Measurements from ENCODE around the gene SYNE2.

SYNE2 gene

DNA sequence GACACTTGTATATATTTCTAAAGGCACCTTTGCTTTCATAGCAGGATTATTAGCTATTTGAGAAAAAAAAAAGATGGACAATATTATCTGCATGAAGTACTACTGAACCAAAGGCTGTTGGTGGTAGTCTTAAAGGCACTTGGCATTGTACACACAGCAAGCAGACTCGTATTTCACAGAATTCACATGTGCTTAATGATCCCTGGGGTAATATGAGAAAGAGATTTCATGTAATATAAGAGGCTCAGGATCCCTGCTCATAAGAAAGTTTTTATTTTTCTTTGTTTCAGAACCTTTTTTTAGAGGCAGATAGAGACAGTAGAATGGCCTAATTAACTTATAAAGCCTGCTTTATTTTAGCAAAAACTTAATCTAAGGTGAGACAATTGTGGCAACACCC, 59.5 kb downstream of the SYNE2 start:
- DNase-seq, result no peak

DNA sequence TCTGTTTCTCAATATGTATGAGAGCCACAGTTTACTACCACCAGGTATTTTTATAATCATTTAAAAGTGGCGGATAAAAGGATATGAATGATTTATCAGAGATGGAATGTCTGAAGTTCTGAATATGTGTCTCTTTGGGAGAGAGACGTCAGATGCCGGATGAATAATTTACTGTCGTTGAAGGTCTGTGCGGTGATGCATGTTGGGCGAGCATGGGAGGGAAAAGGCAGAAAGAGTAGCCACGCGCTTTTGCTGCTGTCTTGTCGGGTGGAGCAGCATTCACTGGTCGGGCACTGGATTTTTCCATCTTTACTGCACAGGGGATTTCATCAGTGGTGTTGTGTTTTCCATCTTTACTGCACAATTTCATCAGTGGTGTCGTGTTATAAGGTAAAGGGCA, 65.6 kb downstream of the SYNE2 start:
- DNase-seq, result no peak

DNA sequence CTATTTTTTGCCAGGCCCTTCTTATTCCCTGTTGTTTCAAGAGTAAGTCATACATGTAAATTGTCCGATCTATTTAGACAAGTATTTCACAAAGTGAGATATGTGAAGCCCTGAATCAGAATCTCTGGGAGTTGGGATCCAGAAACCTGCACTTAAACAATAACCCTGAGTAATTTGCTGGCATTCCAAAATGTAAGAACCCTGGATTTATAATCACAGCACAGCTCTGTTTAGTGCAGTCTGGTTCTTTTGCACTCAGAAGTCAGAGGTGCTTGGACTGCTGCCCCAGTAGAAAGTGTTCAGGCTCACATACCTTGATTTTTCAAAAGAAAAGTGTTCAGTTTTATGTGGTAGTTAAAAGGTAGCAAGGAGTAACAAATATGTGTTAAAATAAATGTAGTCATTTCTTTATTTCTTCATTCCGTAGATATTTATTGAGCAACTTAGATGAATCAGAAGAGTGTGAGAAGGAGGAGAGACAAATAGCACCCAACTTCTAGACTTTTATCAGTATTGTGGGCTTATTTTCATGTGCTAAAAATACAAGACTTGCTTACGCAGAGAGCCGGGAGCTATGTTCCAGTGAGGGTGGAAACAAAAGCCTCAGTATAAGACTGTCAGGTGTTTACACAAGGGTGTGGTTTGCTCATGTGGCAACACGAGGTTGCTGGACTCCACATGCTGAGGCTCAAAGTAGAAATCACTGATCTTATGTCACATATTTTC, 70.1 kb downstream of the SYNE2 start:
- no peak for DNase-seq

DNA sequence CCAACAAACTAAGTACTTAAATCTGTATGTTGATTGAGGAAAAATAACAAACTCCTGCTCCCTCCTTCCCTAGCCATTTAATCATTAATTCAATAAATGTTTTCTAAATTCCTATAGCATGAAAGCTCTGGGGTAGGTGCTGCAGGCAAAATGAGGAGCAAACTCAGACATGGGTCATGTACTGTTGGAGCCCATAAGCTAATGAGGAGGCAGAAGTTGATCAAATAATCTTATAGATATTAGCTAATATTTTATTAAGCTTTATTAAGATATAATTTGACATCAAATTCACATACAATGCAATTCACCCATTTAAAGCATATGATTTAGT, 70.6 kb downstream of the SYNE2 start:
- DNase-seq, result no peak

DNA sequence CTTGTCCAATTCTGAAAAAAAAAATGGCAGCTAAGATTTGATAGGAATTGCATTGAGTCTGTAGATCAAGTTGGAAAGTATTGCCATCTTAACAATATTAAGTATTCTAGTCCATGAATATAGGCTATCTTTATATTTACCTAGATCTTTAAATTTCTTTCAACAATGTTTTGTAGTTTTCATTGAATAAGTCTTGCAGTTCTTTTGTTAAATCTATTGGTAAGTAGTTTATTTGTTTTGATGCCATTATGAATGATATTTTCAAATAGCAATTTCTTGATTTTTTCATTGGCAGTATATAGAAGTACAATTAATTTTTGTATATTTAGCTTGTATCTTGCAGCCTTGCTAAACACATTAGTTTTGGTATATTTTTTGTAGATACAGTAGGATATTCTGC, 71.6 kb downstream of the SYNE2 start:
- DNase-seq, result no peak

DNA sequence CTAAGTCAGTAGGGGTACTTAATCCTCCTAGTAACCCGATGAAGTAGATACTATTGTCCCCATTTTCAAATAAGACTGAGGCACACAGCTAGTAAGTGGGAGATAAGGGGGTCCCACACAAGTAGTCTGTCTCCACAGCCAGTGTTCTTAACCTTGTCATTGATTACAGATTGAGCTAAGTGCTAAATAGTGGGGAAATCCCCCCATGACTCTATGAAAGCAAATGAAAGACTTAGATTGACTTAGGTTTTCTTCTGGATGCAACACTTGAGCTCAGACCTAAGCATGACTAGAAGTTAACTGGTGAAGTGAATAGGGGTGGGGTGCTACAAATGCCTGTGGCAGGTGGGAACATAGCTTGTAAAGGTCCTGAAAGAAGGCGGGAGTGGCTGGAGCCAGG, 73.8 kb downstream of the SYNE2 start:
- DNase-seq, result no peak

DNA sequence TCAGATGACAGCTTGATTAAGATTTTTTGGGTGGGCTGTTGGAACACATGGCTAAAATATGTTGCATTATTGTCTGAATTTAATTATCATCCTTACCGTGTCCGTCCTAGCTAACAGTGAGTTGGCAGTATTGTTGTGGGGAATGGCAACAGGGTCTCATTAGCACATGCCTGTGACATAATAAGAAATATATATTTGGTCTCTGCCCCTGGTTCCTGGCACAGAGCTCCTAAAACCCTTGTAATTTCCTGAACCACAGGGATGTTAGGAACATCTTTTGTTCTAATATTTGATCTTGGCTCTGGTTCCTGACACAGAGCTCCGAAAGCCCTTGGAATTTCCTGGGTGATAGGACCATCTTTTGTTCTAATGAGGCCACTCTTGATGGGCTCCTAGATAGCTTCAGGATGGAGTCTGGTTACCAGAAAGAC, 76.0 kb downstream of the SYNE2 start:
- no peak for DNase-seq

DNA sequence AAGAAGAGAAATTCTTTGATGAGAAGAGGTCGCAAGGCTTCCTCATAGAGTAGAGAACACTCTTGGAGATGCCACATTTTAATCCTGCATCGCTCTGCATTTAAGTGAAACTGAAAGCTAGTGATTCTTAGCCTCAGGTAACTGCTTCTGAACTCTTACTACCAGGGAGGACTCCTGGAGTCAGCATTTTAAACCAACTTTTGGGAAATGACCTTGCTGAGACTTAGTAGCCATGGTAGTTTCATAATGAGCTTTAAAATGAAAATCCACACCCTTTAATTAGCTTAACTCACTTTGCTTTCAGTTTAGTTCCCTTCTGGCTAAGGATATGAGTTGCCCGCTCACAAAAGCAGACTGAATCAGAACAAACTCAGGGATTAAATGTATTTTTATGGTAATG, 80.3 kb downstream of the SYNE2 start:
- DNase-seq, result no peak

DNA sequence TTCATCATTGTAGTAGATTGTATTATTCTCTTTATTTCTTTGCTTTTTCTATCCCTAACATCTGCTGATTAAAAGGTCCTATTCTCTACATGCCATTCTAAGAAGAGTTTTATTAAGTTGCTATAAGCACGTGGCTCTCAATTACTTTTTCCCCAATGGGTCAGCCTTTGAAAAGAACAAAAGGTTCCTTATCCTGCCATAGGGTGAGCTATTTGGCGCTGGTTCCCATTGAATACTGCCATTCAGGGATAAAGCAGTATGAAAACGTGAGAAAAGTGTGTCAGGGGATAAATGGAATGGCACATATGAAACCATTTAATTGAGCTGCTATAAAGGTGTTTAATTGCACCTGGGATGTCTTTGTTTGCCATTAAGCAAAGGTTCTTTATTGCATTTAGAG, 80.9 kb downstream of the SYNE2 start:
- no peak for DNase-seq

DNA sequence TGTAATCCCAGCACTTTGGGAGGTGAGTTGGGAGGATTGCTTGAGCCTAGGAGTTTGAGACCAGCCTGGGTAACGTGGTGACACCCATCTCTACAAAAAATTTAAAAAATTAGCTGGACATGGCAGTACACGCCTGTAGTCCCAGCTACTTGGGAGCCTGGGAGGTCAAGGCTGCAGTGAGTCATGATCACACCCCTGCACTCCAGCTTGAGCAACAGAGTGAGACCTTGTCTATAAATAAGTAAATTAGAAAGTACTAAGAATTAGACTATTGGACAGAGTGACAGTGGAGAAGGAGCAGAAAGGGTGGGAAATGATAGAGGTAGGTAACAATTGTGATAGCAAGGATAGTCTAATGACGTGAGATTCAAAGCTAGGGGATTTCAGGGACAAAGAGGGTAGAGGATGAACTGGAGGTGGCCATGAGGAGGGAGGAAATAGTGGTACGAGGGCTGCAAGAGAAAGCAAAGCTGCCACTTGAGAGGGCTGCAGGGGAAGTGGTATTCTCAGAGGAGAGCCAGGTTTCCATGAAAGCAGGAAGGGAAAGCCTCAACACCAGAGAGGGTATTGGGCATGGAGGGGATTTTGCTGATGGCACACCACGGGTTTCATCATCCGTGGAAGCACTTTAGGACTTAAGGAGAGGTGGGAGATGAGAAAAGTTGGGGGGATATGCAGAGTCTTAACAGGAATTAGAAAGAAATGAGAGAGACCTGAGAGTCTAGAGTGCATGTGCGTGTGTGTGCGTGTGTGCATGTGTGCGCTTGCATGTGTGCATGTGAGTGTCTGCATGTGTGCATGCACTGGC, 85.6 kb downstream of the SYNE2 start:
- DNase-seq, result no peak

DNA sequence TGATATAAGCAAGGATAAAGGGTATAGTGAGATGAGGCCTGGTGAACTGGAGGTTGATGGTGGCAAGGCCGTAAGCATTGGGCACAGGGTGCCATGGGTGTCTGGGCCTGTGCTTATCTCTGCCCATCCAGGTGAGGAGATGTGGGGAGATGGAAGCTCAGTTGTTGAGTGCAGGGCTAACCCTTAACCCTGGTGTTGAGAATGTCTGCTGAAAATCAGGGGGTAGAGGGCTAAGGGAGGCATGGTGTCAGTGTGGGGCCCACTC, 86.1 kb downstream of the SYNE2 start:
- DNase-seq, result no peak

DNA sequence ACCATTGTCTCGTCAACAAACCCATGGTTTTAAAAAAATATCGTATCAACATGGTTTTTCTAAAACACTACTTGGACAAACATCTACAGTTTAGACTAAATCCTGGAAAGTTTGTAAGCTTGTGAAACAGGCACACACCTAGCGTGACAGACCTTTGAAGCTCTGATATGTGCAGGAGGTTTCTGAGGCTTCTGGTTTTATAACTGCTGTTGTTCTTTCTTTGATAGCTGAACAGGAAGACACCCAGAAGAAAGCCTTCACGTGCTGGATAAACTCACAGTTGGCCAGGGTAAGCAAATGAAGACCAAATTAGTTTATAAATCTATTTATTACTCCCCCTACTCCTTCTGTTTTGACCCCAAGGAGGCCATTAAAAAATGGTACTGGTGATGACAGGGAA, 87.6 kb downstream of the SYNE2 start:
- DNase-seq, result no peak

DNA sequence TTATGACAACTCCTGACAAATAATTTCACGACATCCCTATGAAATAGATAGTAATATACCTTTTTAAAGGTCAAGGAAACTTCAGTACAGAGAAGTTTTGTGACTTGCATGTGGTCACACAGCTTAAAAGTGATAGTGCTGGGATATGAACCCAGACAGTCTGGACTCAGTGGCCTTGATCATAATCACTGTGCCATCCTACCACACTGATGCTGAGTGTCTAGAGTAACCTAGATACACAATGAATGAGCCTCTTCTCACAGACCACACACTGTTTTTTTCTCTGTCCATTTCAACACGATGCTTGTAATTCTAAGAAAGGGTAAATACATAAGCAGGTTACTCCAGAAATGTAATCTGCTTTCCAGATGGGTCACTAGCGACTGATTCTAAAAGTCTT, 88.2 kb downstream of the SYNE2 start:
- no peak for DNase-seq

DNA sequence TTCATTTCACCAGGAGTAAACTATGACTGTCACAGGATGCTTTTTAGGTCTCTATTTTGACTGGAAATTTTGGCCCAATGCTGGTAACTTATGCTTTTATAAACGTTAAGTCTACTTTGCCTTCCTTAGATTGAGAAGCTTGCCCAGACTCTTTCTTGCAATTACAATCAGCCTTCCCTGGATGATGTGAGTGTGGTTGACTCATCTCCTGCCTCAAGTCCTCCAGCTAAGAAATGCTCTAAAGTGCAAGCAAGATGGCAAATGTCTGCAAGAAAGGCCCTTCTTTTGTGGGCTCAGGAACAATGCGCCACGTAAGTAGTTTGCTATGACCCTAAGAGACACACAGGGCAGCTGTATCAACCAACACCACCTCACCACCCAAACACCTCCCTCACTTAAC, 96.9 kb downstream of the SYNE2 start:
- no peak for DNase-seq

DNA sequence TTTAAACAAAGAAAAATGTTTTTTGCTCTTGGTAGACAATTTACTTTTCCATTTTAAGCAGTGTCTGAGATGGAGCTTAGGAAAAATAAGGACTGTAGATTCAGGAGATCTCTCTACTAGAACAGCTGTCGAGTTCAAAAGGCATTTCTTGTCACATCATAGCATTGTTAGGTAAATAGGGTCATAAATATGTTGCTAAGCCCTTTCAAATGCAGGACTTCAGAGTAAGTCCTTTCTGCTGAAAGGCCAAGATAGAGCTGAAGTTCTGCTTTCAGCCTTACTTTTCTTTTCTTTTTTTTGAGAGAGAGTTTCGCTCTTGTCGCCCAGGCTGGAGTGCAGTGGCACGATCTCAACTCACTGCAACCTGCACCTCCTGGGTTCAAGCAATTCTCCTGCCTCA, 98.2 kb downstream of the SYNE2 start:
- no peak for DNase-seq

DNA sequence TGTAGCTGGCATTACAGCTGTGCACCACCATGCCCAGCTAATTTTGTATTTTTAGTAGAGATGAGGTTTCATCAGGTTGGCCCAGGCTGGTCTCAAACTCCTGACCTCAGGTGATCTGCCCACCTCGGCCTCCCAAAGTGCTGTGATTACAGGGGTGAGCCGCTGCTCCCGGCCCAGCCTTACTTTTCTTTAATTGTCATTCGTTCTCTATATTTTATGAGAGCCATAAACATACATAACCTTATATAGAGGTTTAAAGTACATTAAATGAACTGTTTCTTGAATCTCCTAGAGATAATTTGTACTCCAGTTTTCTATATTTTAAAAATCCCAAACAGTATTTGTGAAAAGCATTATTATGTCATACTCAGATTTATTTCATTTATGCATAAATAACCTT, 98.6 kb downstream of the SYNE2 start:
- no peak for DNase-seq

DNA sequence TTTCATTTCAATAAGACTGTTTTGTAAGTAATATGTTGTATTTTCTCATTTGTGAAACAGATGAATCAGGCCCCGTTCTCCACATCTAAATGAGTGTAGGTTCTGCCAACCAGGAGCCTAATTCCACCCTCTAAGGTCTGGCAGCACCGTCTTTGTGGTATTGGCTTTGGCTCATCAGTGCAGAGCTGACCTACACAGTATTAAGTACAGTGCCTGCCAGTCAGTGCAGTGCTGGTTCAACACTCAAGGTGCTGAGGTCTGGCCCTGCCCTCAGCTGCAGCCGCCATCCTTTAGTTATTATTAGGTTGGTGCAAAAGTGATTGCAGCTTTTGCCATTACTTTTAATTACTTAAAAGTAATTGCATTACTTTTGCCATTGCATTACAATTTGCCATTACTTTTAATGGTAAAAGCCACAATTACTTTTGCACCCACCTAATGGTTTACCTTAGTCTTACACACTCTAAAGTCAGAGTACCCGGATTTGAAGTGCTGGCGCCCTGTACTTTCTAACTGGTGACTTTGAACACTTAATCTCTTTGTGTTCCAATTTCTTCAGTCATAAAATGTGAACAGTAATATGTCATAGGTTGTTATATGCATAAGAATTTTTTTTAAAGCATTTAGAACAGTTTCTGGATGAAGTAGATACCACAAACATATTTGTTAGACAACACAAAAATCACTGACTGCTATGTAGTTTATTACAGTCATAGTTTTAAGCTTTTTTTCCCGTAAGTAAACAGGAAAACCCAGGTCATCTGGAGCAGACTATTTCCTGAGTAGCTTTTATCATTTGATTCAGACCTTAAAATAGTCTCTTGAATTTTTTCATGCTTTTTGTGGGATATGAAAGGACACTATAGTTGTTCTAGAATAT, 99.5 kb downstream of the SYNE2 start:
- no peak for DNase-seq

DNA sequence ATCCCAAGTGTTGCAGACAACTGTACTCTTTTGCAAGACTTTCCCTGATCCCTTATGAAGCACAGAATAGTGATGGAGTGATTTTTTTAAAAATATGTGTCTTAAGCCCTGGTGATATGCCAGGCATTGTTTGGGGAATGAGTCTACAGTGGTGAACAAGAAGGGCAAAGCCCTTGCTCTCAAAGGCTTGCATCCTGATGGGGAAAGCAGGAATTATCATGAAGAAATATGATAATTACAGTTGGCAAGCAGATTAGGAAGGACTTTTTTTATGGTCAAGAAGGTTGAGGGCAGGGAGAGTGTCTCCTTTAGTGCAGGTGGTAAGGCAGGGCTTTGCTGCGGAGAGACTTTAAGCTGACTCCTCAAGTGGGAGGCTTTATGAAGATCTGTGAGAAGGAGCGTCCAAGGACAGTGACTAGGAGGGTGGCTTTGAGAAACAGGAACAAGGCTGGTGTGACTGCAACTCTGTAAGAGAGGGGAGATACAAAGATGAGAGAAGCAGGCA, 100.2 kb downstream of the SYNE2 start:
- no peak for DNase-seq

DNA sequence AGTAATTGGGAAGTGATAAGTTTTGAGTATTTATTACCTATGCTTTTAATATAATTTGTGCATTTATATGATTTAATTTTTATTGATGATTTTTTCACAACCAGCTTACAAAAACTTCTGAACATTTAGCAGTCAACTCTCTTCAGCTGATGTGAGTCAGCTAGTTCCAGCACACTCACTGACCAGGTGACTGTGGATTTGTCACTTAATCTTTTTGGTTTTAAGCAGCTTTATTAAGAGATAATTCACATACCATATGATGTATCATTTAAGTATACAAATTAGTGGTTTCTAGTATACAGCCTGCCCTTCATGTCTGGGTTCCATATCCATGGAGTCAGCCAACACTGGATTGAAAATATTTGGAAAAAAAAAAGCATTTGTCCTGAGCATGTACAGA, 103.5 kb downstream of the SYNE2 start:
- peak; percentile 12 for DNase-seq

DNA sequence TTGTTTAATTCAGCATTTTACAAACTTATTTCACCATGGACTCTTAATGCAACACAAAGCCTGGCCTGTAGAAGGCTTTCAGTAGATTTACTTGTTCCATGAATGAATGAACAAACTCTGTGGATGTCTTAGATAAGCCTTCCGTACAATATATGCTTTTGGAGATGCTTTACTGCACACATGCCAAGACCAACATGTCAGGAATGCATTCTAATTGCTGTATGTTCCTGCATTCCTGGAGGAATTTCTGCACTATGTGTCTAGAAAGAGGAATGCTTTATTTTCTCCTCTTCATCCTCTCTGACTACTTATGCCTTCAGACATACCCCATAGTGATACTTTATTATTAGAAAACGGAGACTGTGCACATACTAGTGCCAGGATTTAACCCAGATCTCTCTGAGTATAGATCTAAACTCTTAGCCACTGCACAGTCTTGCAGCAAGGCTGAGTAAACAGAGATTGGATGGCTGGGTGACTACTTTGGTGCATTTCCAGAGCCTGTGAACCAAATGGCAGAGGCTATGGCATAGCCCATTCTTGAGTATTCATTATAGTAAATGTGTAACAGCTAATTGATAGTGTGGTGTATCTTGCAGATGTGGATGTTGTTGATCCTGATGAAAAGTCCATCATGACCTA, 108.2 kb downstream of the SYNE2 start:
- peak; percentile 85 for DNase-seq

DNA sequence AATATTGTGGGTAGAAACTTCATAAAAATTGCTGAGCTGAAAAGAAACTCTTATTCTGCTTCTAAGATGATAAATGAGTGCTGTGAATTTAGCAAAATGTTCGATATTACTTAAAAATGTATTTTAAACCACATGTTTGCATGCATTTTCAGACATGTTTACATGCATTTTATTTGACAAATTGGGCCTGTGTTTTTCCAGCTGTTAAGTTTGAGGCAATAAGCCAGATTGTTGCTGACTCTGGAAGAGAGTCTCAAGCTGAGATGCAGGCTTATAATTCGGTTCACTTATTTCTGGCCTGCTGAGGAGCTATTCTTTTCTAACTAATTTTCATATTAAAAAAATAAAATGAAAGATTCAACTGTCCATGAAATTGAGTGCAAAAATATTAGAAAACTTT, 110.1 kb downstream of the SYNE2 start:
- DNase-seq, result no peak

DNA sequence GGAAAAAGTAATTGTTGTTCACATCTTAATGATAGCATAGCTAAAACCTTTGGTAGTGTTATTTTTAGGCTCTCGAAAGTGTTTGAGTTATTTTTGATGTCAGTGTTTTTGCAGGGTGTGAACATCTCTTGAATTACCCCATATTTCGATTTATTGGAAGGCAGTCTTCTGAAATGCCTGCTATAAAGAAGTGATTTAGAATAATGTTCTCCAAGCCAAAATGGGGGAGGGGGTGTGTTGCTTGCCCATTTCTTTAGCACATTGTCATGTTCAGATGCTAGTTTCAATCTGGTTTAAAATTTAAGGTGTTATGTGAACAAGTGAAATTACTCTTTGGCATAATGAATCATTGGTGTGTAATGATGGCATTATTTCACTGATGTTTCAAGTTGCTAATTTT, 110.6 kb downstream of the SYNE2 start:
- DNase-seq, result no peak

DNA sequence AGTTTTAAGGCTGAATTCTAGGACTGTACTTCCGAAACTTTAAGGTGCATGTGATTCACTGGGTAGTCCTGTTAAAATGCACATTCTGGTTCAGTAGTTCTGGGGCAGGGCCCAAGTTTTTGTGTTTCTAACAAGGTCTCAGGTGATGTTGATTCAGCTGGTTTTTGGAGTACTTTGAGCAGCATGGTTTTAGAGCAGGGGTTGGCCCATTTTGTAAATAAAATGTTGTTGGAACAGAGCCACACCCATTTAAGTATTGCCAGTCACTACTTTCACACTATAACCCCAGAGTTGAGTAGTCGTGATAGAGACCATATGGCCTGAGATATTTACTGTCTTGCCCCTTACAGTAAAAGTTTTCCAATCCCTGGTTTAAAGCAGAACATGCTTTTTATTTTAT, 111.3 kb downstream of the SYNE2 start:
- DNase-seq, result no peak

Data from fibroblast of skin of back (primary cell).